ENCODE data around the gene NETO2.

NETO2 gene

DNA sequence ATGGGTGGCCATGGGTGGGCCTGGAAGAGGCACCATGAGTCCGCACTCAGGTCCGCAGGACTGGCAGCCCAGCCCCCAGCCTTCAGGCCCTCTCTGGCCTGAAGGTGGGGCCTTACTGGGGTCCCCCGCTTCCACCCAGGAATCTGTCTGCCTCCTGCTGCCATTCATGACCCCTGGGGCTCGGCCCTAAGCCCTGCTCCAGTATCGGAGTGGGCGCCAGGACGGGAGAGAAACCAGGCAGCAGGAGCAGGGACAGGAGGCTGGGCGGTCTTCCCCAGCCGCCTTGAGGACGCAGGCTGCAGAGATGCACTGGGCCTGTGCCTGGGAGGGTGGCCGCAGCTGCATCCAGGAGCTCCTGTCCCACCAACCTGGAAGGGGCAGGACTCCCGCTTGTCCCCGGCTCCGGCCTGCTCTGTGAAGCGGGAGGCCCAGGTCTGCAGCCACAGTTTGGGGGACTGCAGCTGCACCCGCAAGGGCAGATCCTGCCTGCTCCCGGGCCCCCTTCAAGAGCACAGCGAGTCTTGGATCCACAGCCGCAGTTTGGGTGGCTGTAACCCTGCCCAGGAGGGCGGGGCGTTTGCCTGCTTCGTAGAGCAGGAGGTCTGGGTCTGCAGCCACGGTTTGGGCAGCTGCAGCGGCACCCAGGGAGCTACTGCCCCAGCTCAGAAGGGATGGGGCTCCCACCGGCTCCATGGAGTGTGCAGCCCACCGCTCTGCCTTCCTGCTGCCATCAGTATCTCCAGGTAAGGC, 88.4 kb downstream of the NETO2 start:
- in situ Hi-C loops (cut with MboI; ENCODE audit: low pct_unique_long_range_greater_than_20kb, low sequenced_read_pairs), result no loop called here
- no peak for DNase-seq

DNA sequence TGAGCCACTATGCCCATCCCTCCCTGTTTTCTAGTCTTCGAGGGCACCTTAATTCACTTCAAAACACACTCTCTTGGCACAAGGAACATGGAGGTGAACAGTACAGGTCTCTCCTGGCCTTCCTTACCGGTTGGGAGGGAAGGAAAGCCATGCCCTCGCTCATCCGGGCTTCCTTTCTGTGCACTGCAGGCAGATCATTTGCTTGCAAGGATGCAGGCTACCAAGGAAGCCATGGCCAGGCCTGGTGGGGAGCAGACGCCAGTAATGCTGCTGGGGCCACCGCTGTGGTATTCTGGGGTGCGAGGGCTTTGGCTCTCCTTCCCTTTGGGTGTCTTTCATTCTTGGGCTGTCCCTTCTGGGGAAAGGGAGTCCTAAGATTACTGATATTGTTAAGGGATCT, 89.4 kb downstream of the NETO2 start:
- in situ Hi-C loops (cut with MboI; ENCODE audit: low pct_unique_long_range_greater_than_20kb, low sequenced_read_pairs), result no loop called here
- no peak for DNase-seq

DNA sequence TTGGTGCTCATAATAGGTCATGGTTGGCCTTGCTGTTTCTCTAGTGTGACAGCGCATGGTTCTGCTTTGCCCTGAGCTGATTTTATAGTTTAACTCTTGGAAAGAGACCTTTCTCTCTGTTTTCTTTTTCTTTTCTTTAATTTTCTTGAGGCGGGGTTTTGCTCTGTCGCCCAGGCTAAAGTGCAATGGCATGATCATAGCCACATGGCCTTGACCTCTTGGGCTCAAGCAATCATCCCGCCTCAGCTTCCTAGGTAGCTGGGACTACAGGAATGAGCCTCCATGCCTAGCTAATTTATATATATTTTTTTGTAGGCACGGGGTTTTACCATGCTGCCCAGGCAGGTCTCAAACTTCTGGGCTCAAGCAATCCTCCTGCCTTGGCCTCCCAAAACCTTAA, 89.8 kb downstream of the NETO2 start:
- DNase-seq, result no peak
- in situ Hi-C loops (cut with MboI; ENCODE audit: low pct_unique_long_range_greater_than_20kb, low sequenced_read_pairs), result no loop called here

DNA sequence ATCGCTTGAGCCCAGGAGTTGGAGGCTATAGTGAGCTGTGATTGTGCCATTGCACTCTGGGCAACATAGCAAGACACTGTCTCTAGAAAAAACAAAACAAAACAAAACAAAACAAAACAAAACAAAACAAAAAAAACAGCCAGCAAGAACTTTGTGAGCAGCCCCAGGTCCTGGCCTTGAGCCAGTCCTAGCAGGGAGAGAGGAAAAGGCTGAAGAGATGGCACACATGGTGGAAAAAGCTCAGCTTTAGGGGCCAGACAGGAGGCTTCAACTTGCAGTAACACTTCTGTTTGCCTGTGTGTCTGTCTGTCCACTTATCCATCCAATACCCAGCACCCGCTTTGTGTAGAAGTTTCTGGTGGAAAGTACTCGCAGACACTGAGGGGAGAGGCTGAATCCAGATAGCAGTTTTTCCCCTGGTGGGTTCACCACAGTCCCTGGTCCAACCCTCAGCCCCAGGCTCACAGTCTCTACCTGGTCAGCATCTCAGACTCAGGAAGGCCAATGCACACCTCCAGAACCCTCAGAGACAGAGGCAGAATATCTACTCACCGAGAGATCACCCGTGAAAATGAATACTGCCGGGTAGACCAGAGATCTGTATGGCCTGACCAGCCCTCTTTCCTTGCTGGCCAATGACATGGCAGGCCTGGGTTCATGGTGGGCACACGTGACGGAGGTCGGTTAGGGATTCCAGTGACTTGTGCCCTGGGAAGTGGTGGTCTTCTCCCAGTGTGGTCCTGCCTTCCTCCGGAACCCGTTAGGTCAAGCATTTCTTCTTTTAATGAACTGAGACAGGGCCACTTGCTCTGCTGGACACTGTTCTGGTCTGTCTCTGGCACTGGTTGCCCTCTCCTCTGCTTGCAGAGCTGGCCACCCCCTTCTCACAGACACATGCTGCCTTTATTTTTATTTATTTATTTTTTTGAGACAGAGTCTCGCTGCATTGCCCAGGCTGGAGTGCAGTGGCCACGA, 90.8 kb downstream of the NETO2 start:
- in situ Hi-C loops (cut with MboI; ENCODE audit: low pct_unique_long_range_greater_than_20kb, low sequenced_read_pairs), result no loop called here
- no peak for DNase-seq

DNA sequence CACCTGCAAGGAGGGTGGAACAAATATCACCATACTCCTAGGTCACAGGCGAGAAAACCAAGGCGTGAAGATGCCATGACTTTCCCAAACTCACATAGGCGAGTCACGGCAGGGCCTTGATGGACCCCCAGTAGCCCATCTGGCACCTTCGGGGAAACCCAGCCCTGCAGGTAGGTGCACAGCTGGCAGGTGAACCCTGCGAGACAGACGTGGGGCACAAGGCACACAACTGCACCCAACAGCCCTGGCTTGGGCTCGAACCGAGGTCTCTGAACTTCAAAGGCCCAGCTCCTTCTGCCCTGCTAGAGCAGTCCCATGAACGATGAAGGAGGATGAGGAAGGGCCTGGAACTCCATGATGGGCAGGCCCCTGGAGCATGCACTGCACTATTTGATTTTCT, 92.7 kb downstream of the NETO2 start:
- DNase-seq, result no peak
- in situ Hi-C loops (cut with MboI; ENCODE audit: low pct_unique_long_range_greater_than_20kb, low sequenced_read_pairs), result no loop called here

DNA sequence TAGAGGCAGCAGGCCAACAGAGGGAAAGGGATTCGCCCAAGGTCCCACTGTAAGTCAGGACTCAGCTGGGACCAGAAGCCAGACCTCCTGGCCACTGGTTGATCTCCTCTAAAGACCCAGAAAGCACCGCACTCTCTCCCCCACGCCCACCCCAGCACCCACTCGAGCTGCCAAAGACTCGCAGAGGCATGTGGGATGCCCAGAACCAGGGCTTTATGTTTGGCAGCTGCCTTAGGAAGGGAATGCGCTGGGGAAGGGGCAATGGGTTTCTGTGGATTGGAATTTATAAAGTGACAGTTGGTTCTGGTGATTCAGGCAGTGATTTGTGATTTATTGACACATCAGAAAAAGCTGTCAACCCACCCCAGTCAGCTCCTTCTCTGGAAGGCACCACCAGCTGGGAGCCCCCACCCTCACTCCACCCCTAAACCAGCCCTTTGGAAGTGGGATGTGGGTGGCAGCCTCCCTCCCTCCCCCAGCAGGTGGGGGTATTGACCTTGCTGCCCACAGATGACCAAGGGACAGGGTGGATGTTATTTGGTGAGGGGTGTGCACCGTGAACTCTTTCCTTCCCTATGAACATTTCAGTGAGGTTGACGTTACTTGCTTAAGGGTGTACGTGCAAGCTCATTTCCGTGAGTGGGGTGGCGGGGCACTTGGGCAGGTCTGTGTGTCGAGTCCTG, 93.7 kb downstream of the NETO2 start:
- no peak for DNase-seq
- in situ Hi-C loops (cut with MboI; ENCODE audit: low pct_unique_long_range_greater_than_20kb, low sequenced_read_pairs), result no loop called here

DNA sequence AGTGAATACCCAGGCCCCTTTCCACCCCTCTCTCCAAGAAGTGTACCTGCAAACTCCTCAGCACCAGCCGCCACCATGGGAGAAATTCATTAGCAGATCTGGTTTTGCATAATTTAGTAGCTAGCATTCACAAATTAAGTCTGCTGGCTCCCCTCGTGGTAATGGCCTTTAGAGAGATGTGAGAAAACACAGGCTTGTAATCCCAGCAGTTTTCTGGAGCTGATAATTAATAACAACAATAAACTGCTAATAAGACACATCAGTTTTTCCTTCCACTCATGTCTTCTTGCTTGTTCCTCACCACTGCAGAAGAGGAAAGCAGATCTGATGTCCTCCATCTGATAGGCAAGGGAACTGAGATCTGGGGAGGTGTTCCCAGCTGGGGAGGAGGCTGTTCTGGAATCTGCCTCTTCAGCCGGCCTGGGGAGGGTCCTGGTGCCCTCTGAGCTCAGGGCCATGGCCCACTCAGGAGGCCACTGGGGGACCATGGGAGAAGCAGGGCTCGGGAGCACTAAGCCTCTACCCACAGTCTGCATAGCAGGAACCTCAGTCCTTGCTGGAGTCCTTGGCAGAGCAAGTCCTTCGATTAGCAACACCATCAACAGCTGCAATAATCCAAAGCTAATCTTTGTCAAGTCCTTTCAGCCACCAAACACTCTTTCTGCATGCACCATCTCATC, 96.1 kb downstream of the NETO2 start:
- DNase-seq, result no peak
- in situ Hi-C loops (cut with MboI; ENCODE audit: low pct_unique_long_range_greater_than_20kb, low sequenced_read_pairs), result no loop called here

DNA sequence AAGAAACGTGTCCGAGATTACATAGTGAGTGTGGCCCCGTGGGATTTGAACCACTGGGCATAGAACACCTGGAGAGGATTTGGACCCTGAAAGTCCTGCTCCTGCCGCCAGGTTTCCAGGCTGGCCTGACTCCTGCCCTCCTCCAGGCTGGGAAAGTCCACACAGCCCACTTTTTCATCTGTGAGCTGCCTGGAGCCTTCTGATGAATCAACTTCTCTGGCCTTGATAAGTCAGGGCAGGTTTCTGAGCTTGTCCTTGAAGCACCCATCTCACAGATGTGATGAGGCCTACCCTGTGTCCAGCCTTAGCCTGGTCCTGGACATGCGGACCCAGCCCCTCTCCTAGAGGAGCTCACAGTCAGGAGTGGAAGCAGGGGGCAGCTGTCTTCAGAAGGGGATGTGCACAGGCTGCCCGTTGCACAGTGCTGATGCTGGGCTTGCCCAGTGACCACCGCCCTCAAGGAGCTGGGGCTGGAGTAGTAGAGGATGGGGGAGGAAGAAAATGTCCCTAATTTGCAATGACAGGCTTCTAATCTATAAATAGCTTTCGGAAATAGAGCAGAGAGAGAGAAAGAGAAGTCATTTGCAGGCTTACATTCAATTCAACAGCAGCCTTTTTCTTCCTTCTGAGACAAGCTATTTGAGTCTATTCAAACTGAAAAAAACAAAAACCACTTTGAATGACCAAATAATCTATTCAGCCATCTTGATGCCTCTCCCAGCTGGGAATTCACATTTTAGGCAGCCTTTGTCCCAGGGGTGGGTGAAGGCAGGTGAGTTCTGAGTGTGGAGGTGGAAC, 96.8 kb downstream of the NETO2 start:
- in situ Hi-C loops (cut with MboI; ENCODE audit: low pct_unique_long_range_greater_than_20kb, low sequenced_read_pairs), result no loop called here
- DNase-seq, result no peak

DNA sequence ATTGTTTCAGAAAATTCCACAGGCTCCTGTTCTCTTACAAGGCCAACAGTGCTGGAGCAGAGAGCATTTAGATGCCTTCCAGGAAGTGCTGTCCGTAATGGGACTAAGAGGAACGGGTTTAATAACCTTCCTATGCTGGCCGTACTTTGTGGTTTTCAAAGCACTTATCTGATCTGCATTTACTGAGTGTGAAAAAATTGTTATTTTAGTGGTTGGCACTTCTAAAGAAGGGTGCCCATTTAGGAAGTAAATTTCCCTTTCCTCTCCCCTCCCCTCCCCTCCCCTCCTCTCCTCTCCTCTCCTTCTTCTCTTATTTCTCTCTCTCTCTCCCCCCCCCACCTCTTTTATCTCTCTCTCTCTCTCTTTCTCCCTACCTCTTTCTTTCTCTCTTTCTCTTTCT, 98.3 kb downstream of the NETO2 start:
- DNase-seq, result peak; percentile 71
- in situ Hi-C loops (cut with MboI; ENCODE audit: low pct_unique_long_range_greater_than_20kb, low sequenced_read_pairs), result no loop called here

DNA sequence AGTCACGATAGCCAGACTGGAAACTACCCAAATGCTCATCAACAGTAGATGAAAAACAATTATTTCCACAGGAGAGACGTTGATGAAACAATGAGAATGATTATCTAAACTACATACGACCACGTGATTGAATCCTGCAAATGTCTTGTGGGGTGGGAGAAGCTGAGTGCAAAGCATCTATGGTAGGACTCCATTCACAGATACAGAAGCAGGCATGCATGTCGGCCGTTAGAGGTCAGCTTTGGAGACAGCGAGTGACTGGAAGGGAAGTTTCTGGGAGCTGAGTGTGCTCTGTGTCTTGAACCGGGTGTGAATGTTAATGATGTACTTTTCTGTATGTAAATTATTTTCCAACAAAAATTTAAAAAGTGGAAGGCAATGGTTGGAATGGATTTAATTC, 98.7 kb downstream of the NETO2 start:
- in situ Hi-C loops (cut with MboI; ENCODE audit: low pct_unique_long_range_greater_than_20kb, low sequenced_read_pairs), result no loop called here
- DNase-seq, result peak; percentile 68

DNA sequence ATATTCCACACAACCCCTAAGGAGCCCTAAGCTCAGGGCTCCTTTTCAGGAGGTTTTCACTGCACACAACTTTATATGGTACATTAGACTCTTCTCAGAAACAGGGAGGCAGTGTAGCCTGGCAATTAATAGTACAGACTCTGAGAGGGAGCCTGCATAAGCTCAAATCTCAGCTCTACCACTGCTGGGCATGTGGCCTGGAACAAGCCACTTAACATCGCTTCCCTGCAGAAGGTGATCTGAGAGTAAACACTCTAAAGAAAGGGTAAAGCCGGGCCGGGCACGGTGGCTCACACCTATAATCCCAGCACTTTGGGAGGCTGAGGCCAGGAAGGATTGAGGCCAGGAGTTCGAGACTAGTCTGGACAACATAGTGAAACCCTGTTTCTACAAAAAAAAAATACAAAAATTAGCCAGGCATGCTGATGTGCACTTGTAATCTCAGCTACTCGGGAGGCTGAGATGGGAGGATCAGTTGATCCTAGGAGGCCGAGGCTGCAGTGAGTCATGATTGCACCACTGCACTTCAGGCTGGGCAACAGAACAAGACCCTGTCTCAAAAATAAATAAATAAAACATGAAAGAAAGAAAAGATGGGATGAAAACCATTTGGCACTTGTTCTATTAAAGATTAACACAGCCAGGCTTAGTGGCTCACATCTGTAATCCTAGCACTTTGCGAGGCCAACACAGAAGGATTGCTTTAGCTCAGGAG, 99.6 kb downstream of the NETO2 start:
- in situ Hi-C loops (cut with MboI; ENCODE audit: low pct_unique_long_range_greater_than_20kb, low sequenced_read_pairs), result no loop called here
- no peak for DNase-seq

DNA sequence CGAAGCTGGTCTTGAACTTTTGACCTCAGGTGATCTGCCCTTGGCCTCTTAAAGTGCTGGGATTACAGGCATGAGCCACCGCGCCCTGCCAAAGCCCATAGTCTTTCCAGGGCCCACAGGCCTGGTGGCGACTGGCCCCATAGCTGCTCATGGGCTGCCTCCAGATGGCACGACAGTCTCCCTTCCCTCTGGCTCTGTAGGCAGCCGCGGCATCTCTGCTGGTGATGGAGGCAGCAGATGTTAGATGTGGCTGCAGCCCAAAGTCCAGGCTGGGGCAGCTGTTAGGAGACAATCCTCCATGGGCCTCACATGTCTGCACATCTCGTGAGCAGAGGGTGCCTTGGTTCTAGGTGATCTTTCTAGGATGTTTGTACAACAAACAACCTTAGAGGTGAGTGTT, 100.5 kb downstream of the NETO2 start:
- DNase-seq, result no peak
- in situ Hi-C loops (cut with MboI; ENCODE audit: low pct_unique_long_range_greater_than_20kb, low sequenced_read_pairs), result no loop called here

DNA sequence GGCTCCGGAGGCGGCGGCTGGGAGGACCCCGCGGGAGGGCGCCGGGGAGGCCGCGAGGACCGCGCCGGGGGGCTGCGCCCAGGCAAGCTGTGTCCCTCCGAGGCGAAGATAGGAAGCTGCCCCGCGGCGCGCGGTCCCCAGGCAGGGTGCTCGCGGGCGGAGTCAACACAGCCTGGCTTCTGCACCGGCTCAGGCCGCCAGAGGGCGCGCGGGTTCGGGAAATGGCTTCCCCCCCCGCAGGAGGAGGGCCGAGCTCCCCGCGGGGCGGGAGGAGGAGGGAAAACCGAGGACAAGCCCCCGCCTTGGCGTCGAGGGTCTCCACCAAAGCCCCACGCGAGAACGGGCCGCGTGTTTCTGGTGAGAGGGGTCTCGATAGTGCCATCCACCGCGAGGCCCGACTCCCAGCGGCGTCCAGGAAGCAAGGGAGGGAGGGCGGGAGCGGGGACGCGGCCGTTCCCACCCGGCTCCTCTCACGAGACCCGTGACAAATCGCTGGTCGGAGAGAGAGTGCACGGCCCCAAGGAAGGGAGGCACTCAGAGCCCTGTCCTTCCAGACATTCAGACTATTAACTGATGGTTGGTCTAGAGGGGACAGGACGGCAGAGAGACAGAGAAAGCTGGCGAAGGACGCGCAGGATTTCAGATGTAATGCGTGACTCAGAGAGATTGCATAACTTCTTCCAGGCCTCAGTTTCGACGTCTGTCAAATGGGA, 105.8 kb downstream of the NETO2 start:
- peak; percentile 83 for DNase-seq
- in situ Hi-C loops (cut with MboI; ENCODE audit: low pct_unique_long_range_greater_than_20kb, low sequenced_read_pairs), result no loop called here

DNA sequence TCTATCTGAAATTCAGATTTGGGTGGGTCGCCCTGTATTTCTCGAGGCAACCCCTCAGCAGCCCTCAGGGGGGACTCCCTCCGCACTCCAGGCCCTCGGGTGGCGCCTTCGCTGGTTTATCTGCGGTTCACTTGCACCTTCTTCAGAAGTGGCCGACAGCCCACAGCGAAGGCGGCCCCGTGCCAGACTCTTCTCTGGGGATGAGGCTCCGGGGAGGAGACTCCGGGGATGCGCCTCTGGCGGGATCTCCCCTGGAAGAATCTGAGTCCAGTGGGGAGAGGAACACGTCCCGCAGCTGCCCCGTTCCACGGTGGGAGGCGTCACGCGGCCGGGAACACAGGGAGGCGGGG, 106.4 kb downstream of the NETO2 start:
- DNase-seq, result peak; percentile 43
- in situ Hi-C loops (cut with MboI; ENCODE audit: low pct_unique_long_range_greater_than_20kb, low sequenced_read_pairs), result no loop called here

DNA sequence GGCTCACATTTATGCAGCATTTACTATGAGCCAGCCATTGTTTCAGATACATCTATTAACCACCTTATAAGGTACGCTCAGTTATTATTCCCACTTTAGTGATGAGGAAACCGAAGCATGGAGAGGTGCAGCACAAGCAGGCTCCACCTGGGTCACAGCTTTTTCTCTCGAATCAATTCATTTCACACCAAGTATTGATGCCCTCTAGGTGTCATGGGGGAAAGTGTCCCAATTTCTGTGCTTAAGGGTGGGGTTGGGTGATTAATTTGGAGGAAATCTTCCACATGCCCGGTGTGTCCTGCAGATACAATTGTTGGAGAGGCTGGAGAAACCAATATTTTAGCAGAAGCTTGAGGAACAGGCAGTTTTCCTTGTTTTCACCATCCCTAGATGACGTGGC, 107.5 kb downstream of the NETO2 start:
- in situ Hi-C loops (cut with MboI; ENCODE audit: low pct_unique_long_range_greater_than_20kb, low sequenced_read_pairs), result no loop called here
- DNase-seq, result no peak

DNA sequence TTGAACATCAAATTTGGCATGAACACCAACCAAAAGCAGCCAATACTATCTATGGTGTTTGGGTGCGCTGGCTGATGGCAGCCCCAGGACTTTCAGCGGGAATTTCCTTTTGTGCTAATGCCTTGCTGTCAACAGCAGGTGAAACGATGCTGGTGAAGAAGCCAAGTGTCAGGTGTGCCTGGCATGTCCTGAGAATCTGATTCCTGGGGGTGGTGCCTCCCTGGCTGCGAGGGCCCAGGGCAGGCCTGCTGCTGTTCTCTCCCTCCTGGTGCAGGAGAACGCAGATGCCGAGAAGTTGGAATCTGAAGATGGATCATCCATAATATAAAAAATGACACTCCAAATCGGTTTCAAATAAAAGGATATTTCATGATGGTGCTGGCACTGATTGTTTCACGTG, 108.3 kb downstream of the NETO2 start:
- no peak for DNase-seq
- in situ Hi-C loops (cut with MboI; ENCODE audit: low pct_unique_long_range_greater_than_20kb, low sequenced_read_pairs), result no loop called here

DNA sequence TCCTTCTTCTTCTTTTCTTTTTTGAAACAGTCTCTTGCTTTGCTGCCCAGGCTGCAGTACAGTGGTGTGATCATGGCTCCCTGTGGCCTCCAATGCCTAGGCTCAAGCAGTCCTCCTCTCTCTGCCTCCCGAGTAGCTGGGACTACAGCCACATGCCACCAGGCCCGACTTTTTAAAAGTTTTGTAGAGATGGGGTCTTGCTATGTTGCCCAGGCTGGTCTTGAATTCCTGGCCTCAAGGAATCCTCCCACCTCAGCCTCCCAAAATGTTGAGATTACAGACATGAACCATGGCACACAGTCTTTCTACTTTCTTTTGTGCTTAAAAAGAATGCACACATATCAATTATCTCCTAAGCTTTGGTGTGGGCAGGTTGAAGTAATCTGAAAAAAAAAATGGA, 109.3 kb downstream of the NETO2 start:
- in situ Hi-C loops (cut with MboI; ENCODE audit: low pct_unique_long_range_greater_than_20kb, low sequenced_read_pairs), result no loop called here
- no peak for DNase-seq

DNA sequence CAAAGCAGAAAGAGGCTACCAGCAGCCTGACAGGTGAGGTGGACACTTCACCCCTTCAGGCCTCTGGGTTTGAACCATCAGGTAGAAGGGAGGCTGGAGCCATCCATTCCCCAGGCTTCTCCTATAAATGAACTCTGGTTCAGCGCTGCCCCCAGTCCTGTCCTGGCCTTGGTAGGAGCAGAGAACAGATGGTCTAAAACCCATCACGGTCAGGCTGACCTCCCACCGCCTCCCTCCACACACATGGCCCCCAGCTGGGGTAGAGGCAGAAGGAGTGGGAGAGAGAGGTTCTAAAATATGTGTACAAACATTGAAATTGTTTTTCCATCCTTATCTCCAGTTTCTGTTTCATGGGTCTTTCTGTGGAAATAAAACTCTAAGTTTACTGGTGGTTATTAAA, 110.6 kb downstream of the NETO2 start:
- in situ Hi-C loops (cut with MboI; ENCODE audit: low pct_unique_long_range_greater_than_20kb, low sequenced_read_pairs), result no loop called here
- no peak for DNase-seq

Measured in KBM-7 (cell line).